Urinary bladder (tissue), 4 donors: ENCODE data around the gene MELTF. TPM values are rescaled to one million over a fixed set of nuclear protein-coding genes. Genes with fewer than 3 reads are reported as not detected.

Experiments used
- DNase-seq: peaks from one replicate; pipeline ENCODE4 v3.0.0-alpha.2; 2015; ENCODE audit errors: extremely low spot score
- H3K27ac ChIP-seq: one replicate; pipeline ENCODE4 v1.5.1; 2013; ENCODE audit warnings: low read depth, mild to moderate bottlenecking, moderate library complexity
- H3K36me3 ChIP-seq: one replicate; pipeline ENCODE4 v1.6.1; 2013; ENCODE audit warnings: mild to moderate bottlenecking, moderate library complexity; ENCODE audit not compliant: insufficient read depth
- H3K4me1 ChIP-seq: one replicate; pipeline ENCODE4 v1.6.1; 2013; ENCODE audit warnings: mild to moderate bottlenecking, moderate library complexity; ENCODE audit not compliant: insufficient read depth
- H3K4me3 ChIP-seq: one replicate; pipeline ENCODE4 v1.5.1; 2013; ENCODE audit warnings: low read depth, low read length
- WGBS: extraction: QIAGEN DNeasy Blood & Tissue Kit; methylation state at CpG from one replicate; pipeline ENCODE4 v1.1.7; 2013; 5-methylcytosine and 5-hydroxymethylcytosine counted together
- polyA plus RNA-seq: library from polyadenylated mRNA; stranded (reverse); fragments of 200-250 nt; gene quantifications from one replicate; pipeline ENCODE4 v1.2.3, GENCODE V29; 2013
- total RNA-seq: library from RNA; depleted of rRNA; stranded (reverse); fragments of >200 nt; gene quantifications from one replicate; pipeline ENCODE4 v1.2.3, GENCODE V29; 2014
- donor health status: healthy with polysubstance abuse.
- donor health status: healthy.

The MELTF gene
- total and polyA plus RNA-seq, 2 donors, result 4.9 to 8.4 TPM

GRCh38 chr3:196998966-196999760, 30.5 kb downstream of the MELTF start:
- WGBS, result 90% methylated on average over 21 of the region's 21 CpGs
- no peaks in the 10 kb centered on the region for H3K4me1 ChIP-seq
- no peaks in the 10 kb centered on the region for H3K36me3 ChIP-seq
- no peak overlapping the region for H3K4me3 ChIP-seq
- H3K27ac ChIP-seq, result no peak overlapping the region
- no peak for DNase-seq

DNA sequence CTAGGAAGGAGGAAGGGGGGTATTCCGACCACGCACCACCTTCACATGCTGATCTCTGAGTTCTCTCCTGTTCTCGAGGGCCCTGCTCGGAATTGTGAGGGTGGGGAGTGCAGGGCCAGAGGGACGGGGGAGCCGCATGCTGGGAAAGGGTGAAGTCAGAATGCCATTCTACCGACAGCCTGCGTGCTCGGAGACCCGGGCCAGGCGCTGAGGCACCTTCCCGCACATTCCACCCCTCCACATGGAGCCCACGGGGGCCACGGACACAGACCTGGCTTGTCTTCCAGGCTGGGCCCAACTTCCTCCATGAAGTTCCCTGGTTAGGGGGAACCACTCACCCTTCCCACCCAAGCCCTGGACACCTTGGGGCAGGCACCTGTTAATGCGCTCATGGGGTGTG, 32.3 kb downstream of the MELTF start:
- H3K4me1 ChIP-seq, result no peaks in the 10 kb centered on the region
- WGBS, result 91% methylated on average over 15 of the region's 15 CpGs
- no peak for DNase-seq
- H3K27ac ChIP-seq, result no peak overlapping the region
- H3K4me3 ChIP-seq, result no peak overlapping the region
- no peaks in the 10 kb centered on the region for H3K36me3 ChIP-seq

- Histone ChIP-seq H3K4me3 (no peak overlapping the region), H3K36me3 (no peaks in the 10 kb centered on the region), H3K27ac (no peak overlapping the region), H3K4me1 (no peaks in the 10 kb centered on the region)
- WGBS, result 73% methylated on average over 17 of the region's 17 CpGs
- DNase-seq, result no peak
Measured at GRCh38 chr3:196996454-196997265, 33.0 kb downstream of the MELTF start.

DNA sequence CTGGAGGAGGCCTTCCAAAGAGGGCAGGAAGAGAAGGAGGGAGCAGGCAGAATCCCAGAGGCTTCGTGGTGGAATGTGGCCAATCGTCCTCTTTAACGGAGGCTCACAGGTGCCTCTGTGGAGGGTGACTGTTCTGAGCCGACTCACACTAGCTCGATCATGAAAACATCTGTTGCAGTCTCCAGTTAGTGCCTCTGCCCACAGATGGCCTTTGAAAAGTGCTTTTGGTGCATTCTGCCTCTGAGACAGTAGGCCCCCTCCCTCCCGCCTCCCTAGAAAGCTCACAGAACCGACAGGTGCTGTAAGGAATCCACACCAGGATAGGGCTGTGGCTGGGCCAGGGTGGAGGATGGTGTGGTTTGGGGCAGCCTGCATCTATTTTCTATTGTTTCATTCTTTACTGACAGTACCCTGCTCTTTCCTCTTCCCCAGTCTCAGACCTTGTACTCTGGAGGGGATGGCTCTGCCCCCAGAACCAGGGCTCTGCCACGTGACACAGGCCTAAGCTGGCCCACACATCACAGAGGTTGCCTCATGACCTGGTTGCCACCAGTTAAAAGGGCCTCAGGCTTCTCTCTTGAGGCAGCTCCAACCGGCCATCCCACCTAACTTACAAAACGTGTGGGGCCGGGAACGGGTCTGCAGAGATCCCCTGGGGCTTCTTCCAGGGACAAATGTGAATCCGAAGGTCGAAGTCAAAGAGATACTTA, 33.8 kb downstream of the MELTF start:
- H3K27ac ChIP-seq, result no peak overlapping the region
- 81% methylated on average over 14 of the region's 14 CpGs for whole genome bisulfite sequencing
- no peak for DNase-seq

GRCh38 chr3:196995027-196995426, 34.6 kb downstream of the MELTF start:
- H3K36me3 ChIP-seq, result no peaks in the 10 kb centered on the region
- DNase-seq, result no peak
- no peak overlapping the region for H3K27ac ChIP-seq
- WGBS, result 94% methylated on average over 19 of the region's 19 CpGs
- no peak overlapping the region for H3K4me3 ChIP-seq
- H3K4me1 ChIP-seq, result no peaks in the 10 kb centered on the region

More for the DNA sequence above, 33.8 kb downstream of the MELTF start:
- H3K4me1 ChIP-seq, result no peaks in the 10 kb centered on the region
- no peaks in the 10 kb centered on the region for H3K36me3 ChIP-seq
- H3K4me3 ChIP-seq, result no peak overlapping the region

- DNase-seq, result no peak
- Histone ChIP-seq H3K27ac (no peak overlapping the region), H3K4me3 (no peak overlapping the region), H3K4me1 (no peaks in the 10 kb centered on the region), H3K36me3 (no peaks in the 10 kb centered on the region)
- 65% methylated on average over 16 of the region's 16 CpGs for WGBS
Measured at GRCh38 chr3:196994056-196994455, 35.6 kb downstream of the MELTF start.

- no peak for DNase-seq
- no peak overlapping the region for H3K27ac ChIP-seq
- 87% methylated on average over 17 of the region's 17 CpGs for WGBS
- no peaks in the 10 kb centered on the region for H3K4me1 ChIP-seq
- no peaks in the 10 kb centered on the region for H3K36me3 ChIP-seq
- no peak overlapping the region for H3K4me3 ChIP-seq
Measured at GRCh38 chr3:196992461-196993065, 37.1 kb downstream of the MELTF start.

- DNase-seq, result no peak
- no peaks in the 10 kb centered on the region for H3K36me3 ChIP-seq
- WGBS, result 90% methylated on average over 28 of the region's 28 CpGs
Measured at GRCh38 chr3:196991581-196992460, 37.8 kb downstream of the MELTF start.

GRCh38 chr3:196990601-196991007, 39.0 kb downstream of the MELTF start:
- no peak for DNase-seq
- 81% methylated on average over 10 of the region's 10 CpGs for WGBS
- Histone ChIP-seq H3K4me1 (no peaks in the 10 kb centered on the region), H3K36me3 (no peaks in the 10 kb centered on the region), H3K27ac (no peak overlapping the region), H3K4me3 (no peak overlapping the region)

More at GRCh38 chr3:196991581-196992460, 37.8 kb downstream of the MELTF start:
- Histone ChIP-seq H3K27ac (no peak overlapping the region), H3K4me1 (no peaks in the 10 kb centered on the region), H3K4me3 (no peak overlapping the region)

- Histone ChIP-seq H3K4me1 (no peaks in the 10 kb centered on the region), H3K27ac (no peak overlapping the region), H3K4me3 (no peak overlapping the region), H3K36me3 (no peaks in the 10 kb centered on the region)
- 82% methylated on average over 19 of the region's 19 CpGs for WGBS
- no peak for DNase-seq
Measured at GRCh38 chr3:196989721-196990262, 39.8 kb downstream of the MELTF start.

DNA sequence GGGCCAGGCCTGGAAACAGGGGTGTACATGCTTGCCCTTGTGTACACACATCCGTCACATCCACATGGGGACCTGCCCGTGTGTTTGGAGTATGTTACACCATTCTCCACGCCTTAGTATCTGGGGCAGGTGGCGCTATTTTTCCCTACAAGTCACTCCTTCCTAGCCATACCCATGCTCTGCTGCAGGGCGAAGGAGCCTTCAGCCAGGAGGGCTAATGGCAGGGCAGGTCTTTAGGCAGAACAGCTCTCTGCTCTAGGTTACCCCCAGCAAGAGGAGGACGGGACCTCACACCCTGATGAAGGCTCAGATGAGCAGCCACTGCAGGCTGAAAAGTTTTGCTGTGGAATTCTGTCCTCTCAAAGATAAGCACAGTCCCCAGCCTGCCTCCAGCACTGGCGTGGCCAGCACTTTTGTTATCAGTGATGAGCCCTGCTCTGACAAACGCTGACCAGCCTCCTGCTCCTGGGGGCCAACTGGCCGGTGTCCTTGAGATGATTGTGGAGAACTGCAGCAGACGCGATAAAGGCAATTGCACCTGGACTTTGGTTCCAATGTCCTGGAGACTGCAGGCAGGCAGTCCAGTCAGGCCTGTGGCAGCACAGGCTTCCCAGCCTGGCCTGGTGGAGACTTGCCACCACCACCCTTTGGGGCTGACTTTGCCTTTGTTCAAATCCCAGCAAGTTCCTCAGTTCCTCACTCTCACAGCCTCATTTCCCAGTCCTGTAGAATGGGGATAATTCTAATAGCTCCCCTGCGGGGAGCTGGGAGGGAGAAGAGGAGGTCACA, 41.2 kb downstream of the MELTF start:
- no peak for DNase-seq
- 50% methylated on average over 12 of the region's 12 CpGs for WGBS
- Histone ChIP-seq H3K4me1 (no peaks in the 10 kb centered on the region), H3K4me3 (no peak overlapping the region), H3K27ac (no peak overlapping the region), H3K36me3 (no peaks in the 10 kb centered on the region)

GRCh38 chr3:196987022-196987421, 42.6 kb downstream of the MELTF start:
- H3K36me3 ChIP-seq, result no peaks in the 10 kb centered on the region
- no peak overlapping the region for H3K4me3 ChIP-seq
- no peak for DNase-seq
- WGBS, result 75% methylated on average over 10 of the region's 10 CpGs
- no peaks in the 10 kb centered on the region for H3K4me1 ChIP-seq
- no peak overlapping the region for H3K27ac ChIP-seq
